Activated T-cell treated with anti-CD3 and anti-CD28 coated beads for 24 hours (primary cell): ENCODE measurements around the gene GNAS.

ENCODE experiments used
- DNase-seq: peaks from one replicate; pipeline ENCODE4 v3.0.0-alpha.2; 2020; ENCODE audit warnings: low read depth

The GNAS gene

DNA sequence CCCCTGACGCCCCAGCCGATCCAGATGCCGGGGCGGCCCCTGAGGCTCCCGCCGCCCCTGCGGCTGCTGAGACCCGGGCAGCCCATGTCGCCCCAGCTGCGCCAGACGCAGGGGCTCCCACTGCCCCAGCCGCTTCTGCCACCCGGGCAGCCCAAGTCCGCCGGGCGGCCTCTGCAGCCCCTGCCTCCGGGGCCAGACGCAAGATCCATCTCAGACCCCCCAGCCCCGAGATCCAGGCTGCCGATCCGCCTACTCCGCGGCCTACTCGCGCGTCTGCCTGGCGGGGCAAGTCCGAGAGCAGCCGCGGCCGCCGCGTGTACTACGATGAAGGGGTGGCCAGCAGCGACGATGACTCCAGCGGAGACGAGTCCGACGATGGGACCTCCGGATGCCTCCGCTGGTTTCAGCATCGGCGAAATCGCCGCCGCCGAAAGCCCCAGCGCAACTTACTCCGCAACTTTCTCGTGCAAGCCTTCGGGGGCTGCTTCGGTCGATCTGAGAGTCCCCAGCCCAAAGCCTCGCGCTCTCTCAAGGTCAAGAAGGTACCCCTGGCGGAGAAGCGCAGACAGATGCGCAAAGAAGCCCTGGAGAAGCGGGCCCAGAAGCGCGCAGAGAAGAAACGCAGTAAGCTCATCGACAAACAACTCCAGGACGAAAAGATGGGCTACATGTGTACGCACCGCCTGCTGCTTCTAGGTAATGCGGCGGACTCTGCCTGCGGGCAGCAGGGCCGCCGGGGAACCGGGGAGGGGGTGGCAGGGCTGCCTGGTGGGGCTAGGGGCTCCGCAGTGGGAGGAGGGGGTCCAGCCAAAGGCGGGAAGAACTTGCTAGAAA, 2.3 kb downstream of the GNAS start:
- no peak for DNase-seq

GRCh38 chr20:58855506-58856389, 3.2 kb downstream of the GNAS start:
- no peak for DNase-seq

GRCh38 chr20:58863044-58863790, 10.7 kb downstream of the GNAS start:
- DNase-seq, result no peak

- DNase-seq, result no peak
These were observed 11.8 kb downstream of the GNAS start for GRCh38 chr20:58864346-58864745.

GRCh38 chr20:58865843-58866242, 13.3 kb downstream of the GNAS start:
- no peak for DNase-seq

GRCh38 chr20:58867211-58867610, 14.7 kb downstream of the GNAS start:
- DNase-seq, result no peak

DNA sequence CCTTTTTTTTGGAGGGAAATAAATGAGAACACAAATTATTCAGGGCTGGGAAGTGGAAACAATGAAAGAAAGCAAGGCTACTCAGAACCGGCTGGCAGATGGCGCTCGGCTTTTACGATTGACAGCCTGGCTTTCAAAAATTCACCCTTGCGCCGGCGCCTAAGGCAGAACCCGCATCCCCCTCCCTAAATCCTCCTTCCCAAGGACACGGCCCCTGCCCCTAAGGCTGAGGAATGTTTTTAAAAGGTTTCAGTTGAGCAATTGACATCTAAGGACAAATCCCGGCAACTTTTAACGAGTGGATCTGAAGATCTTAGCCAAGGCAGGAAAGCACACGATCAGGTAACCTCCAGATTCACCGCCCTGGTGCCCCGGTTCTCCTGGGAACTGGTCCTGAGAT, 16.3 kb downstream of the GNAS start:
- DNase-seq, result no peak

- DNase-seq, result no peak
These were observed 17.2 kb downstream of the GNAS start for GRCh38 chr20:58869662-58870227.

DNA sequence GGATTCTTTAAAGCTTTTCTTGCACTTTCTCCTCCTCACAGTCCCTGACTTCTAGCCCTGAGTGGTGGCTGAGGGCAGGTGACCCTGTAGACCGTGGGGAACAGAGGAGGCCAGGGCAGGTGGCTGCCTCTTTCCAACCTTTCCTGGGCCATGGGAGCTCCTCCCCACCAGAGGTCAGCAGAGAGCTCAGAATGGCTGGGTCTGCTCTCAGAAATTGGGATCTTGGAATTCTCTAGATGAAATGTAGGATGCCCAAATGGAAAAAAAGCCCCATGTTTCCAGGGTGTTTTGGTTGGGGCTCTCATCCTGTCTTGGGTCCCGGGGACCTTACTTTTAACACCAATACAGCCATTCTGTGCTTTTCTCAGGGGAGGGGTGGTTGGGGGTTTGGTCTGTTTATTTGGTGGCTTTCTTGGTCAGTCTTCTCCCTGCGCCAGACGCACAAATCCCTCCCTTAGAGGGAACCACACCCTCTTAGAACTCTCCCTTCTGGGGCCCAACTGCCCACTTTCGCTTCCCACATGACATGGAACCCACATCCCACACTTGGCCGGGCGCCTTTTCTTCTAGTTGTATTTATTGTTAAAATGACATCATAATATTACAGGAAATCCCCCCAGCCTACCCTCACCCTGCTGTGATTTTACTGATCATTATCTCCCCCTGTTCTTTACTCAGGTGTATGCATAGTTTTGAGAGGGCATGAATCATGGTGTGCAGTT, 17.9 kb downstream of the GNAS start:
- DNase-seq, result peak; percentile 37

GRCh38 chr20:58871533-58872102, 19.1 kb downstream of the GNAS start:
- no peak for DNase-seq

- no peak for DNase-seq
These were observed 22.0 kb downstream of the GNAS start for GRCh38 chr20:58874469-58874868.

GRCh38 chr20:58875111-58875510, 22.6 kb downstream of the GNAS start:
- DNase-seq, result no peak

DNA sequence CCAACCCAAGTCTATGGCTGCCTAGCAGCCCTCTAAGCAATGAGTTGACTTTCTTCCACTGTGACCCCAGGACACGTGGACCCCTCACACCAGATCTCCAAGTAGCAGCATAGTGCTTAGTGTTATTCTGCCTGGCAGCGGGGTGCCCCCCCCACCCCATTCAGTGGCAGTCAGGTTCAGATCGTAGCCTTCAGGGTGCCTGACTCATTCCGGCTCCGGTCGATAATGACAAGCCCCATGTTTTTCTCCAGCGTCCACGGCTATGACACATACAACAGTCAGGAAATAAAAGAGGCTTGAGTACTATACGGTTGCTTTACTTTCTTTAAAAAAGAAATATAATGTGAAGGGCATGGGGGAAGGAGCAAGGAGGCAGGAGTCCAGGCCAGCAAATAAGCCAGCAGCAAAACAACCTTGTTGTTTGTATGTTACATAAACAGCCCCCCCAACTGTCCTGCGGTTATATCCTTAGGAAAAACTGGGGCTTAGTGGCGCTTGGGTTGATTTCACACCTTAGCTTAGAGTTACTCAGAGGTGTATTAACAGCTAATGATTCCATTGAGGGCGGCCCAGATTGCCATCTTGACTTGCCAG, 23.1 kb downstream of the GNAS start:
- no peak for DNase-seq

DNA sequence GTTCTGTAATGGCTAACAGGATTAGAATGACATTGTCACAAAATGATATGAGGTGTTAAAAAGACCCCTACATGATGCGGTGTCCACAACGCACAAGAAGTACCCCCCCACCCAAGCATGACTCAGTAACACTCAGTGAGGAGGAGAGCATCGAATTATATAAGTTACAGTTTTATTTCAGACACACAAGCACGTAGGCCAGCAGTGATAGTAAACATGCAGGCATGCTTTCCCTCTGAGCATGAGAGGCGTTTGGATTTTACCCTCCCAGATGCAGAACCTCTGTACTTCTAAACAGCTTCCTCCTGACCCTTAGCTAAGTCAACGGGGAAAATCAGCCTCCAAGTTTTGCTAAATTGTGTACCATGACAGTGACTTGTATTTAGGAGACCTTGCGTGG, 23.9 kb downstream of the GNAS start:
- DNase-seq, result no peak

DNA sequence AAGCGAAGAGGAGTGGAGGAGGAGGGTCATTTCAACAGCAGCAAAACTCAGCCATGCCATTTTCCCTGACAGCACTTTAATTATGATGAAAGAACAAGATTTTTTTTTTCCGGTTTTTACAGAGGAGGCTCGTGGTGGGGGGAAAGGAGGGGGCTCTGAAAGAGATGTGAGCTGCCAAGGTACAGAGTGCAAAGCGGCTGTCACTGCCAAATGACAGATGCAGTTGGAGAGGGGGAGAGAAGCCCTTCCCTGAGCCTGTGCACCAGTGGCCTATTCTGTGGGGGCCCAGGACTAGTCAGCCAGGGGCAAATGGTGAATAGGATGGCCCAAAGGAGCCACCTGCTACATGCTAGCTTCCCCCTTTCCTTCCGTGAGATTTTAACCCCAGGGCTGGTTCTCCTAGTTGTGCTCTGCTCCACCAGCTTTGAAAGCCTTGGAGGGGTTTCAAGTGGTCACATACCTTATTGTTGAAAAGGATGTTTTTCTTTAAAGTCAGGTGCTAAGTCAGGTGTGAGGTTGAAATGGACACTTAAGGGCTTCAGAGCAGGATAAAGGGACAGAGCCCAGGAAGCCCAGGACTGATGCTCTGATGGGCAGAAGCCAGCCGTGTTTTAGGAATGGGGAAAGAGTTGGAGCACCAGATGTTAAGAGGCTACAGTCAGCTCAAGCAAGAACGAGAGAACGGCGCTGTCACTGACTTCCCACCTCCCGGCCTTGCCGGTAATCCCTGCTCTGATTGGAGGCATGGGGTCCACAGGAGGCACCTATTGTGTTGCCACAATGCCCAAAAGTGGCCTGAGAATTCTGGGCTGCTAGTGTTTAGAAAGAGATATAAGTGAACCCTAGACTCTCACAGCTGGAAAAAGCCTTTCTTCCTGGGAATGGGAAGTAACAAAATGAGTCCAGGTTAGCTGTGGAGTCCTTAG, 24.8 kb downstream of the GNAS start:
- DNase-seq, result no peak

- DNase-seq, result no peak
These were observed 25.5 kb downstream of the GNAS start for GRCh38 chr20:58877976-58878360.

- DNase-seq, result no peak
These were observed 25.9 kb downstream of the GNAS start for GRCh38 chr20:58878399-58878798.

- DNase-seq, result no peak
These were observed 27.9 kb downstream of the GNAS start for GRCh38 chr20:58880441-58880840.

DNA sequence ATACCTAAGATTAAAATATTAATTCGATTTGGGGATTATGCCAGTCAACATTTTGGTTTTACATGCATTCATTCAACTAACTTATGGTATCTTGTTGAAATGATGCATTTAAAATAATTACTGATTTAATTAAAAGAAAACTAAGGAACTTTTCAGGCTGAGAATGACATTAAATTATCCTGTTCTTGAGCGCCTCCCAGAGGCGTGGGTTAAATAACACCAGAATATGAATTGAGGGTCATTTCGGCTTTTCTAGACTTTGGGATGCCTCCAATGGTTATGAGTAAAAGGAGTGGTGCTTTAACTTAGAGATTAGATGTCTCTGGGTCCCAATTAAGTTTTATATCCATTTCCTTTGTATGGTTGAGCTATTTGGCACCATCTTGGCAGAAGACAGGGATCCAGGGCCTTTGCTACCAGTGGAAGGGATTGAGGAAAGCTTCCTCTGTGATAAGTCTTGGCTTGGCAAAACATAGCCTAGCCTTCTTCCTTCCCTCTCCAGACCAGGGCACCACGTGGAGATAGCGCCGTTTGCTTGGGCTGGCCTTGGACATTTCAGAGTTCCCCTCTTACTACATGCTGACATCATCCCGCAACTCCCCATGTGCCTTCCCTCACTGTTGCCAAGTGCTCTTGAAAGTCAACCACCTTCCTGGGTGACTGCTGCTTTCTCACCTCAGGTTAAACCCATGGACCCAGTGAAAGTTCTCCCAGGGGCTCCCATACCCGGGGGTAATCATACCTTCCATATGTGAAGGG, 28.7 kb downstream of the GNAS start:
- DNase-seq, result no peak
